ENCODE results near the gene IP6K2. TPM values are rescaled to one million over a fixed set of nuclear protein-coding genes. Genes with fewer than 3 reads are reported as not detected.

The IP6K2 gene
- polyA plus RNA-seq, 2 of the 4 experiments (the other 2 are of a cell fraction), result 61.9 to 78.4 TPM

GRCh38 chr3:48747706-48748105 lies 30.7 kb upstream of the IP6K2 start:
- POLR2A ChIA-PET, result interaction anchor here (1.2 kb wide), 1 partner anchor 30 kb away, joined by 3 read pairs; no protein-coding TSS in a partner anchor
- ATAC-seq, result no peak
- no peak overlapping the region for H3K4me2 ChIP-seq
- 76% methylated on average over 4 of the region's 4 CpGs for WGBS (ENCODE audit: missing lambda C conversion rate)
- TF ChIP-seq SREBF2 (IDR thresholded peaks at IDR 0.05) (no peak), HEYL (CRISPR knock-in tag; IDR thresholded peaks at IDR 0.05) (no peak), NFE2L2 (conservative IDR thresholded peaks at IDR 0.05; ENCODE audit: low read length) (no peak), ZSCAN20 (CRISPR knock-in tag; IDR thresholded peaks at IDR 0.05) (no peak), POLR2A (IDR thresholded peaks at IDR 0.05; ENCODE audit: low read length) (no peak), JUNB (IDR thresholded peaks at IDR 0.05) (no peak), CEBPB (IDR thresholded peaks at IDR 0.05) (no peak), ZC3H11A (IDR thresholded peaks at IDR 0.05) (no peak), FOXS1 (CRISPR knock-in tag; IDR thresholded peaks at IDR 0.05) (no peak)
- TF ChIP-seq, protein P1, sequence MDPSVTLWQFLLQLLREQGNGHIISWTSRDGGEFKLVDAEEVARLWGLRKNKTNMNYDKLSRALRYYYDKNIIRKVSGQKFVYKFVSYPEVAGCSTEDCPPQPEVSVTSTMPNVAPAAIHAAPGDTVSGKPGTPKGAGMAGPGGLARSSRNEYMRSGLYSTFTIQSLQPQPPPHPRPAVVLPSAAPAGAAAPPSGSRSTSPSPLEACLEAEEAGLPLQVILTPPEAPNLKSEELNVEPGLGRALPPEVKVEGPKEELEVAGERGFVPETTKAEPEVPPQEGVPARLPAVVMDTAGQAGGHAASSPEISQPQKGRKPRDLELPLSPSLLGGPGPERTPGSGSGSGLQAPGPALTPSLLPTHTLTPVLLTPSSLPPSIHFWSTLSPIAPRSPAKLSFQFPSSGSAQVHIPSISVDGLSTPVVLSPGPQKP (IDR thresholded peaks at IDR 0.05; ENCODE audit: low read depth, low read length), result no peak
- no peaks in the 10 kb centered on the region for H3K4me1 ChIP-seq
- CTCF ChIA-PET, result interaction anchor here (2.2 kb wide), 1 partner anchor 8 kb away, joined by 12 read pairs; no protein-coding TSS in a partner anchor
- DNase-seq (ENCODE audit: low read depth in 1 of 2, low spot score in 1 of 2), result no peak
- FAIRE-seq, result no peak
- H3K27ac ChIP-seq, result no peak overlapping the region
- H3K9me3 ChIP-seq, result no peaks in the 10 kb centered on the region
- H3K4me3 ChIP-seq, result no peak overlapping the region

- no peak for ATAC-seq
- FAIRE-seq, result no peak
- WGBS (ENCODE audit: missing lambda C conversion rate), result 85% methylated on average over 4 of the region's 4 CpGs
These were observed 30.1 kb upstream of the IP6K2 start for GRCh38 chr3:48747015-48747615.

More at GRCh38 chr3:48747015-48747615, 30.1 kb upstream of the IP6K2 start:
- ChIA-PET POLR2A (interaction anchor here (1.2 kb wide), 1 partner anchor 30 kb away, joined by 3 read pairs; no protein-coding TSS in a partner anchor), CTCF (interaction anchor here (0.7 kb wide), 1 partner anchor 60 kb away, joined by 5 read pairs; no protein-coding TSS in a partner anchor)
- H3K27ac ChIP-seq, result no peak overlapping the region
- H3K4me1 ChIP-seq, result no peaks in the 10 kb centered on the region
- DNase-seq (ENCODE audit: low read depth in 1 of 2, low spot score in 1 of 2), result no peak
- H3K9me3 ChIP-seq, result no peaks in the 10 kb centered on the region
- TF ChIP-seq FOXS1 (CRISPR knock-in tag; IDR thresholded peaks at IDR 0.05) (no peak), HDAC2 (IDR thresholded peaks at IDR 0.05) (no peak), RAD21 (conservative IDR thresholded peaks at IDR 0.05 in 1 of 2, IDR thresholded peaks at IDR 0.05 in 1 of 2) (no peak), ZC3H11A (IDR thresholded peaks at IDR 0.05) (no peak), EP300 (IDR thresholded peaks at IDR 0.05) (no peak), REST (IDR thresholded peaks at IDR 0.05) (no peak), SMC3 (IDR thresholded peaks at IDR 0.05) (no peak), HOXB5 (CRISPR knock-in tag; IDR thresholded peaks at IDR 0.05) (no peak), GATA3 (IDR thresholded peaks at IDR 0.05; ENCODE audit: borderline replicate concordance) (no peak), EHMT2 (IDR thresholded peaks at IDR 0.05; ENCODE audit: low read depth) (no peak), POLR2A (IDR thresholded peaks at IDR 0.05; ENCODE audit: low read length) (no peak), MAZ (IDR thresholded peaks at IDR 0.05; ENCODE audit: borderline replicate concordance, low read depth, low read length) (no peak), NFE2L2 (conservative IDR thresholded peaks at IDR 0.05; ENCODE audit: low read length) (no peak), SREBF2 (IDR thresholded peaks at IDR 0.05) (no peak), ATOH8 (CRISPR knock-in tag; IDR thresholded peaks at IDR 0.05; ENCODE audit: low read depth) (no peak), USF2 (IDR thresholded peaks at IDR 0.05) (no peak), NR3C1 (IDR thresholded peaks at IDR 0.05) (no peak), BHLHE40 (IDR thresholded peaks at IDR 0.05; ENCODE audit: low read depth, low read length) (no peak), CHD2 (IDR thresholded peaks at IDR 0.05; ENCODE audit: low read length, partially characterized antibody) (no peak)
- no peak overlapping the region for H3K4me3 ChIP-seq
- H3K4me2 ChIP-seq, result no peak overlapping the region
